Astrocyte of the cerebellum (primary cell): ENCODE data around the gene MAP4K3.
"Not testable (repeated sequence)": the region's sequence is repeated elsewhere in the genome, so short reads cannot be mapped to it uniquely, and the experiment has no call there.

Experiments used
- DNase-seq: peaks from one replicate; pipeline ENCODE4 v3.0.0-alpha.2; 2011; ENCODE audit warnings: low read depth
- H3K4me3 ChIP-seq: 2 replicates; pipeline ENCODE4 v1.5.1; 2011; ENCODE audit warnings: mild to moderate bottlenecking, low read depth, low read length, moderate library complexity
- CTCF ChIP-seq: IDR thresholded peaks from 2 replicates; pipeline ENCODE4 v1.5.1; 2012; ENCODE audit warnings: low read length, low read depth, moderate library complexity, mild to moderate bottlenecking; ENCODE audit errors: missing control alignments
- in situ Hi-C: cut with HindIII; loops from 2 replicates; pipeline ENCODE4 v1.10.0; 2017; ENCODE audit warnings: low sequenced_read_pairs

The MAP4K3 gene

GRCh38 chr2:39334529-39334928, 102.6 kb downstream of the MAP4K3 start:
- no peak overlapping the region for H3K4me3 ChIP-seq
- in situ Hi-C loops: no loop called here
- no peak for TF ChIP-seq CTCF
- DNase-seq: no peak

GRCh38 chr2:39326644-39327043, 110.4 kb downstream of the MAP4K3 start:
- no peak for TF ChIP-seq CTCF
- in situ Hi-C loops: no loop called here
- DNase-seq: no peak
- H3K4me3 ChIP-seq: no peak overlapping the region

- no peak overlapping the region for H3K4me3 ChIP-seq
- no peak for TF ChIP-seq CTCF
- DNase-seq: no peak
- in situ Hi-C loops: no loop called here
Observed at GRCh38 chr2:39325966-39326365, 111.1 kb downstream of the MAP4K3 start.

- H3K4me3 ChIP-seq, DNase-seq, in situ Hi-C loops: not testable (repeated sequence)
Observed at GRCh38 chr2:39321056-39322035, 115.7 kb downstream of the MAP4K3 start.

- no peak for TF ChIP-seq CTCF
- H3K4me3 ChIP-seq: no peak overlapping the region
- in situ Hi-C loops: no loop called here
- no peak for DNase-seq
Observed at GRCh38 chr2:39320162-39320561, 116.9 kb downstream of the MAP4K3 start.

GRCh38 chr2:39313575-39313974, 123.5 kb downstream of the MAP4K3 start:
- no peak for DNase-seq
- no peak for TF ChIP-seq CTCF
- no peak overlapping the region for H3K4me3 ChIP-seq
- in situ Hi-C loops: no loop called here

GRCh38 chr2:39311469-39311868, 125.6 kb downstream of the MAP4K3 start:
- no peak for TF ChIP-seq CTCF
- in situ Hi-C loops: no loop called here
- H3K4me3 ChIP-seq: no peak overlapping the region
- no peak for DNase-seq
